SIG-M5 treated with dmso at 0.1 percent for 504 hours (cell line): ENCODE measurements around the gene CTTN.
"Not testable (repeated sequence)": the region's sequence is repeated elsewhere in the genome, so short reads cannot be mapped to it uniquely, and the experiment has no call there.

ENCODE experiments used
- DNase-seq: peaks from one replicate; lab custom pipeline; 2025; ENCODE audit not compliant: unreplicated experiment; lab: John Stamatoyannopoulos, UW

CTTN gene

GRCh38 chr11:70378506-70379134 lies 19.7 kb upstream of the CTTN start:
- no peak for DNase-seq

GRCh38 chr11:70381350-70381749 lies 17.0 kb upstream of the CTTN start:
- no peak for DNase-seq

- no peak for DNase-seq
Measured at GRCh38 chr11:70381872-70382861, 16.2 kb upstream of the CTTN start.

- DNase-seq: no peak
Measured at GRCh38 chr11:70383664-70384565, 14.4 kb upstream of the CTTN start.

GRCh38 chr11:70384566-70385152 lies 13.7 kb upstream of the CTTN start:
- no peak for DNase-seq

GRCh38 chr11:70387564-70387963 lies 10.8 kb upstream of the CTTN start:
- DNase-seq: no peak

GRCh38 chr11:70389201-70389600 lies 9.1 kb upstream of the CTTN start:
- no peak for DNase-seq

- DNase-seq: not testable (repeated sequence)
Measured at GRCh38 chr11:70390882-70391281, 7.4 kb upstream of the CTTN start.

GRCh38 chr11:70394211-70394950 lies 3.9 kb upstream of the CTTN start:
- DNase-seq: no peak

GRCh38 chr11:70397336-70397982 lies 870 bp upstream of the CTTN start:
- peak; percentile 20 for DNase-seq

GRCh38 chr11:70398834-70399680 lies 728 bp downstream of the CTTN start:
- no peak for DNase-seq

- peak; percentile 38 for DNase-seq
Measured at GRCh38 chr11:70399681-70400112, 1.4 kb downstream of the CTTN start.

GRCh38 chr11:70400643-70401042 lies 2.3 kb downstream of the CTTN start:
- no peak for DNase-seq

GRCh38 chr11:70402016-70402415 lies 3.7 kb downstream of the CTTN start:
- no peak for DNase-seq

- no peak for DNase-seq
Measured at GRCh38 chr11:70402685-70403084, 4.4 kb downstream of the CTTN start.

GRCh38 chr11:70404244-70404643 lies 5.9 kb downstream of the CTTN start:
- no peak for DNase-seq

GRCh38 chr11:70405679-70406395 lies 7.5 kb downstream of the CTTN start:
- DNase-seq: no peak

GRCh38 chr11:70407121-70407520 lies 8.8 kb downstream of the CTTN start:
- DNase-seq: no peak
